Mesodermal cell (in vitro differentiated cells): ENCODE data around the gene DENND5B.
"Not testable (repeated sequence)": the region's sequence is repeated elsewhere in the genome, so short reads cannot be mapped to it uniquely, and the experiment has no call there.

Source experiments
- H3K27ac ChIP-seq: 2 replicates; pipeline ENCODE4 v1.7.0; 2013; ENCODE audit warnings: mild to moderate bottlenecking, low read depth, low read length, moderate library complexity; ENCODE audit not compliant: severe bottlenecking
- H3K36me3 ChIP-seq: 2 replicates; pipeline ENCODE4 v1.7.1; 2013; ENCODE audit warnings: mild to moderate bottlenecking, low read length, moderate library complexity; ENCODE audit not compliant: control insufficient read depth, insufficient read depth
- H3K4me1 ChIP-seq: one replicate; pipeline ENCODE4 v1.7.1; 2013; ENCODE audit warnings: mild to moderate bottlenecking, low read length; ENCODE audit not compliant: insufficient read depth, control insufficient read depth, poor library complexity, severe bottlenecking
- H3K4me3 ChIP-seq: 2 replicates; pipeline ENCODE4 v1.7.0; 2013; ENCODE audit warnings: low read length, control low read depth, mild to moderate bottlenecking; ENCODE audit not compliant: insufficient read depth, poor library complexity, severe bottlenecking; ENCODE audit errors: extremely low read depth
- H3K9me3 ChIP-seq: 2 replicates; pipeline ENCODE4 v1.7.1; 2013; ENCODE audit warnings: mild to moderate bottlenecking, low read length, moderate library complexity; ENCODE audit not compliant: control insufficient read depth
- WGBS, 2 experiments: methylation state at CpG; one replicate each; pipeline ENCODE4 v1.1.5; 2013; ENCODE audit warnings: missing lambda C conversion rate in 2 of 2; ENCODE audit not compliant: insufficient coverage in 2 of 2; 5-methylcytosine and 5-hydroxymethylcytosine counted together

The DENND5B gene

DNA sequence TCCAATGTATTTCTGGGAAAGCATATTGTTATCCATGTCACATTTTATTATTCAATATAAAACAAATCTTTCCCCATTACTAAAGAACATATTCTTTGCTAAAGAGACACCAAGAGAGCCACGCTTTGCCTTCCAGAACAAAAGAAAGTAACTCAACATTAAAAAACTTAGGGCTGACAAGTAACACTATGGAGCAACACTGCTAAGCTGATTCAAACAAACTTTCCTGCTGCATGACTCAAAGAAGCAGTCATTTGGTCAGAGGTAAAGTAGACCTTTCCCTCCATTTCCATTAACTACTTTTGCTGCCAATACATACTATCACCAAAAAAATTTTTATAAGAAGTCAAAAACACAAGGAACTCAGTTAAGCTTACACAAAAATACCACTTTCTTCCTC lies 83.0 kb downstream of the DENND5B start:
- Histone ChIP-seq H3K4me3 (no peak overlapping the region), H3K9me3 (peaks cover 9% of the 10 kb centered on the region), H3K27ac (peak overlapping the region; percentile 41), H3K4me1 (peaks cover 26% of the 10 kb centered on the region), H3K36me3 (no peaks in the 10 kb centered on the region)
- WGBS, 2 experiments: 100% methylated on average over 1 of the region's 1 CpG

DNA sequence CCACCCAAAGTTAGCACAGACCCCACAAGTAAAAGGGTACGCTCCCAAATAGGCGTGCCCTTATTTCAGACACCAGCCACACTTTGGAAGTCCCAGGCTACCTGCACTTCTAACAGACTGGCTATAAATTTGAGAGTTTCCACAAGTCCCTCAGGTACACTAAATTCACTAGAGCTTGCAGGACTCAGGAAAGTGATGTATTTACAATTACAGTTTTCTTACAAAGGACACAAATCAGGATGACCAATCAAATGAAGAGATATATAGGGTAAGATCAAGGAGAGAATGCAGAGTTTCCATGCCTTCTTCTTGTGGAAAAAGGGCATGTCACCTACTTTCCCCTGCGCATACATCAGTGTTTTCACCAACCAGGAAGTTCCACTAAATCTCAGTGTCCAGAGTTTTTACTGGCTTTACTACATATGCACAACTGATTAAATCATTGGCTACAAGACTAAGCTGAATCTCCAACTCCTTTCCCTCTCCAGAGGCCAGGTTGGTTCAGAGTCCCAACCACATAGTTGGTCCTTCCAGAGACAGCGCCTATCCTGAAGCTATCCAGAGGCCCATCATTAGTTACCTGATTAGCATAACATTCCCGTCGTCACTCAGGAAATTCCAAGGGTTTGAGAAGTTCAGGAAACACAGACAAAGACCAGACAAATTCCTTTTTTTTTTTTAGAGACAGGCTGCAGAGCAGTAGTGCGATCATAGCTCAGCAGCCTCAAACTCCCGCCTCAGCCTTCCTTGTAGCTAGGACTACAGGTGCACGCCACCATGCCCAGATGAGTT lies 84.2 kb downstream of the DENND5B start:
- Histone ChIP-seq H3K36me3 (no peaks in the 10 kb centered on the region), H3K4me1 (peaks cover 26% of the 10 kb centered on the region), H3K27ac (peak overlapping the region; percentile 83), H3K9me3 (peaks cover 9% of the 10 kb centered on the region), H3K4me3 (no peak overlapping the region)
- 62 to 67% methylated on average over 7 to 8 of the region's 9 CpGs for WGBS, 2 experiments

DNA sequence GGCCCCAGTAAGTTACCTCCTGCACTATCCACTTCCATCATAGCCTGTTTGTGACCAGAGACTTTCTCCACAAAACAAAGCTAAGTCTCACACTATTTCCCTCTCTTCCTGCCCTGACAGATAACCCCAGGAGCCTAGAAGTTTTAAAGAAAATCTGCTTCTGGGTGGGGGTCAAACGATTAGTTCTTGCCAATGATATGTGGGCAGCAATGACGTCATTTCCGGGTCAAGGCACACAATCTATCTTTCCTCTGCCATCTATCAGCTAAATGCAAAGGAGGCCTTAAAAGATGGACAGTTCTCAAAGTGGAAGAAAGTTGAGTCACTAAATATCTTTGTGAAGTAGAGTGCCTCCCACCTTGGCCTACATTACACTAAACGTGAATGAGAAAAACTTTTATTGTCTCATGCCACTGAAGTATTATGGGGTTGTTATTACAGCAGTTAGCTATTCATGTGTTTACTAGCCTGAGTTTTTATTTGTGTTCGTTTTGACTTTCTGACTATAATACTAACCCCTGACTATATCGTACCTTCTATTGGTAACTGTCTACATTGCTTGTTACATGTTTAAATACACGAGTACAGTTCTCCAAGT lies 86.2 kb downstream of the DENND5B start:
- H3K4me3 ChIP-seq: no peak overlapping the region
- H3K9me3 ChIP-seq: peaks cover 9% of the 10 kb centered on the region
- H3K36me3 ChIP-seq: no peaks in the 10 kb centered on the region
- WGBS, 2 experiments: 78 to 100% methylated on average over 1 to 2 of the region's 7 CpGs
- no peak overlapping the region for H3K27ac ChIP-seq
- peaks cover 26% of the 10 kb centered on the region for H3K4me1 ChIP-seq

DNA sequence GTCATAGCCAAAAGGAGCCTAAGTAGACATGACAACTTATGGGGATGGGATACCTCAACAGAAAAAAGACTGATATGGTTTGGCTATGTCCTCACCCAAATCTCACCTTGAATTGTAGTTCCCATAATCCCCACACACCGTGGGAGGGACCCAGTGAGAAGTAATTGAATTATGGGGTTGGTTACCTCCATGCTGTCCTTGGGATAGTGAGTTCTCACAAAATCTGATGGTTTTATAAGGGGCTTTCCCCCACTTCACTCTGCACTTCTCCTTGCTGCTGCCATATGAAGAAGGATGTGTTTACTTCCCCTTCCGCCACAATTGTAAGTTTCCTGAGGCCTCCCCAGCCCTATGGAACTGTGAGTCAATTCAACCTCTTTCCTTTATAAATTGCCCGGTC lies 89.9 kb downstream of the DENND5B start:
- H3K4me1 ChIP-seq, H3K9me3 ChIP-seq, H3K4me3 ChIP-seq, H3K27ac ChIP-seq, H3K36me3 ChIP-seq: not testable (repeated sequence)
- 100% methylated on average over 1 of the region's 3 CpGs; no CpG with 5 or more reads in 1 of the 2 experiments for WGBS, 2 experiments

DNA sequence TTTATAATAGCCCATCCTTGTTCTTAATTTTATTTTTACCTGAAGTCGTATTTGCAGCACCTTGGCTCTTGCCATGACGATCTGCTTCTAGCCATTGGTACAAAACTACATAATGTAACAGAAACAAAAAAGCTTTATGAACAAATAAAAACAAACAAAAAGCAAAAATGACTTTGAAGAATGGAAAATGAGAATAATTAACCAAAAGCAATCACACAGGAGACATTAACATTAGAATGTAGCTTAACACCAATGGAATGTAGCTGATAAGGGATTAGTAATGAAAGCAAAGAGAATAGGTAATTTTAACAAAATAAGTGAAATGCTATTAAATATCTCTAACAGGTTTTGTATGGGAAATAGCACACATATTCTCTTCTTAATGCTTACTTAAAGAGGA lies 91.4 kb downstream of the DENND5B start:
- H3K36me3 ChIP-seq: peaks cover 11% of the 10 kb centered on the region
- no peak overlapping the region for H3K4me3 ChIP-seq
- H3K27ac ChIP-seq: no peak overlapping the region
- H3K9me3 ChIP-seq: no peaks in the 10 kb centered on the region
- peaks cover 5% of the 10 kb centered on the region for H3K4me1 ChIP-seq
- WGBS, 2 experiments: no CpG with 5 or more reads among the region's 2 CpGs

DNA sequence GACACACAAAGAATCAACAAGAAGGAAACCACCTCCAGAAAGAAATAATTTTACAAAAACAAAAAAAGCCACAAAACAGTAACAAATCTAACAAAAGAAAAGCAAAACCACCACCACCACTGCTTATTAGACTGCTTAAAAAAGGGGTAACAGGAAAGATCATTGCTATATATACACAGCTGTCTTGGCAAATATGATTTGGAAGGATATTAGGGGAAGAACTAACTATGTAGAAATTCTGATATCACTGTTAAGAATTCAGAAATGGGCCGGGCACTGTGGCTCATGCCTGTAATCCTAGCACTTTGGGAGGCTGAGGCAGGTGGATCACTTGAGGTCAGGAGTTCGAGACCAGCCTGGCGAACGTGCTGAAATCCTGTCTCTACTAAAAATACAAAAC lies 92.5 kb downstream of the DENND5B start:
- no peak overlapping the region for H3K4me3 ChIP-seq
- H3K27ac ChIP-seq: peak overlapping the region; percentile 6
- peaks cover 16% of the 10 kb centered on the region for H3K36me3 ChIP-seq
- peaks cover 5% of the 10 kb centered on the region for H3K4me1 ChIP-seq
- no peaks in the 10 kb centered on the region for H3K9me3 ChIP-seq
- 80% methylated on average over 4 of the region's 4 CpGs for WGBS, 2 experiments

DNA sequence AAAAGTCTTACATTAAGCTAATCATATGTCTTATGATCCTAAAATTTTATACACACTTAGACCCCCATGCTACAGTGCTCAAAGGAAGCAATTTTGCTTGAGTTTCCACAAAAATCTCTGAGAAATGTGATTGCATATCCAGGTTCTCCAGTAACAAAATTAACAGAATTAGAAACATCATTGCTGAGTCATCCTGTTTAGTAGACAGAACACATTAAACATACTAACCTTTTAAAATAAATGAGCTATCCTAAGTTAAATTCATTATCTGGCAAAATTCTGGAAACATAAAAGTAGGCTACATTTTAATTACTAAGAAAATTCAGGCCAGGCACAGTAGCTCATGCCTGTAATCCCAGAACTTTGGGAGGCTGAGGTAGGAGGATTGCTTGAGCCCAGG lies 94.7 kb downstream of the DENND5B start:
- H3K4me3 ChIP-seq: no peak overlapping the region
- peaks cover 17% of the 10 kb centered on the region for H3K4me1 ChIP-seq
- no peak overlapping the region for H3K27ac ChIP-seq
- H3K9me3 ChIP-seq: no peaks in the 10 kb centered on the region
- H3K36me3 ChIP-seq: peaks cover 16% of the 10 kb centered on the region

DNA sequence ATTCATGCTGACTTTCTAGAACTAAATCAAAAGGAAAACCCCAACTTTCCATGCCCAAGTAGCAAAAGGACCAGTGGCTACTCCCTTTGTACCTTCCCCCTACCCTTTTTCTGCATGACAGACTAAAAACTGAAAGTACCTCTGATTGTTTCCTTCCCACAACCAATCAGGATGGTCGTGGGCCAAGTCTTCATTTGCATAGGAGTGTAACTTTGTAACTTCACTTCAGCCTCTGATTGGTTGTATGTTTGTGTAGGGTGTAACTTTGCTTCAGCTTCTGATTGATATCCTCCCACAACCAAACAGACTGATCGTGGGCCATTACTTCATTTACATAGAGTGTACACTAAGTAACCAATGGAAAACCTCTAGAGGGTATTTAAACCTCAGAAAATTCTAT lies 96.5 kb downstream of the DENND5B start:
- peaks cover 17% of the 10 kb centered on the region for H3K4me1 ChIP-seq
- peaks cover 20% of the 10 kb centered on the region for H3K36me3 ChIP-seq
- H3K4me3 ChIP-seq: no peak overlapping the region
- H3K9me3 ChIP-seq: no peaks in the 10 kb centered on the region
- WGBS, 2 experiments: no CpG with 5 or more reads among the region's 2 CpGs
- no peak overlapping the region for H3K27ac ChIP-seq

DNA sequence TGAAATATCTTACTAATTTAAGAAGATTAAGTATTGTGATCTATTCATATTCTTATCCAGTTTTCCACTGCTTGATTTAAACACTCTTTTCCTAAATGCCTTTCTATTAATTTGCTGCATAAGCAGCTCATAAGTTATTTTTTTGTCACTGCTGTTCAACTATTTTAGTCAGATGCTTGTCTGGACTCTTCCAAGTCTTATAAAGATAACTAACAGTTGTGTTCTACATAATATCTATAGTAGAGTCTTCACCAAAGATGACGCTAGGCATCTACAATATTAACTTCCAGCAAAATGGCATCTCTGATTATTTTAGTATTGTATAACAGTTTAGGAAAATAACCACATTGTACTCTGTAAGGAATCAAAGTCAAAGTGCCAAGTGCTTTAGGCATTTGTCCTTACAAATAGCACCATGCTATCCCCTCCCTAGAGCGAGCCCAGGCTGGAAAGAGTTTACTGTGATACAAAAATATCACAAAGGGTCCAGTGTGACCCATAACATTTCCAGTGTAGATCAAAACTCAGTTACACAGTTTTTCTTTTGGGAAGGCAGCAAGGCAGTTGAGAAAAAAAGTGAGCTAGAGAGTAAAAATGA lies 98.2 kb downstream of the DENND5B start:
- Histone ChIP-seq H3K4me3 (no peak overlapping the region), H3K9me3 (no peaks in the 10 kb centered on the region), H3K36me3 (peaks cover 22% of the 10 kb centered on the region), H3K27ac (peak overlapping the region; percentile 83), H3K4me1 (peaks cover 13% of the 10 kb centered on the region)
- WGBS, 2 experiments: 100% methylated on average over 1 of the region's 2 CpGs; no CpG with 5 or more reads in 1 of the 2 experiments

DNA sequence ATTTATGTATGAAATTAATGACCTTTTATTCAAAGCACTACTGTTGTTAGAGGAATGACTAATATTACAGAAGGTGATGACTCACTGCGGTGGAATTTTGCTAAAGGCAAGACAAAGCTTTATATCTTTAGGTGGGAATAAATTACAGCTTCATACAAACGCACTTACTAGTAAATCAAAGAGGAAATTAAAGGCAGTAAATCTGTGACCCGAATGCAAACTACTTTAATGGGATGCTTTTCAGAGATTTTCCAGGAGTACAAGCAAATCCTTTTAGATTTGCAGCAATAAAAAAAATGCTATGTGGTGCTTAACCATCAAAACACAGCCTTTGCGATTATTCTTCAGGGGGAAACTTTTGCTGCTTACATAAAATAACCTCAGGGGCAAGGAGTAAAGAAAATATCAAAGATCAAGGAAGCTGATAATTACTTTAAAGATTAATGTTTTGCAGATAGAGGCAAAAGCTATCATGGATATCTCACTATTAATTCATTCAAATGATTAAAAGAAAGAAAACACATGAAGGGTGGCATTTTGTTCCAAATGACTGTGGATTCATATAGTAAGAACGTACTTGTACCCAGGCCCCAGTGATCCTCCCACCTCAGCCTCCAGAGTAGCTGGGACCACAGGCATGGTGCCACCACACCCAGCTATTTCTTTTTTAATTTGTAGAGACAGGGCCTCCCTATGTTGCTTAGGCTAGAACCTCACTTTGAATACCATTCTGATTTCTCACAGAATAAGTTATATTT lies 98.9 kb downstream of the DENND5B start:
- Histone ChIP-seq H3K4me3 (no peak overlapping the region), H3K36me3 (peaks cover 25% of the 10 kb centered on the region), H3K4me1 (peaks cover 13% of the 10 kb centered on the region), H3K9me3 (no peaks in the 10 kb centered on the region), H3K27ac (peak overlapping the region; percentile 83)
- WGBS, 2 experiments: 92% methylated on average over 2 of the region's 5 CpGs; no CpG with 5 or more reads in 1 of the 2 experiments
